Pancreas (tissue), 10 donors: ENCODE results near the gene CCDC50. TPM values are rescaled to one million over a fixed set of nuclear protein-coding genes. Genes with fewer than 3 reads are reported as not detected.

Source experiments
- ATAC-seq, 4 donors: fragments of 200-7000 bp; cut with Tn5 transposase; one replicate each; pipeline versions ENCODE4 v1.8.0 to v1.9.1; 2020; ENCODE audit warnings: mild to moderate bottlenecking in 4 of 4, moderate library complexity in 4 of 4
- DNase-seq, 6 donors: peaks; one replicate each; pipeline ENCODE4 v3.0.0-alpha.2; 2020
- FAIRE-seq: peaks from 2 replicates; lab custom pipeline; 2012; peaks lifted over from hg19 to GRCh38; lab: Jason Lieb, UNC
- H3K27ac ChIP-seq, 4 donors: fragments of 200-600 bp; sonication (generic); 1 replicate in 3 of 4; 2 replicates in 1 of 4; pipeline versions ENCODE4 v1.5.0 to v1.8.0; 2020
- H3K27me3 ChIP-seq, 4 donors: fragments of 200-600 bp; one replicate each; pipeline ENCODE4 v1.8.0; 2021
- H3K36me3 ChIP-seq, 3 donors: fragments of 200-600 bp; sonication (generic) in 1 of 3; one replicate each; pipeline versions ENCODE4 v1.5.0 to v1.8.0; 2020 to 2021
- H3K4me1 ChIP-seq, 3 donors: fragments of 200-600 bp; one replicate each; pipeline ENCODE4 v1.8.0; 2021
- H3K4me3 ChIP-seq, 4 donors: fragments of 200-600 bp; sonication (generic) in 2 of 4; one replicate each; pipeline versions ENCODE4 v1.5.0 to v1.8.0; 2020 to 2021
- H3K9me3 ChIP-seq, 4 donors: fragments of 200-600 bp; one replicate each; pipeline ENCODE4 v1.8.0; 2021
- WGBS, 2 donors: extraction: QIAGEN DNeasy Blood & Tissue Kit; methylation state at CpG; one replicate each; pipeline ENCODE4 v1.1.7; 2013; 5-methylcytosine and 5-hydroxymethylcytosine counted together
- intact Hi-C, 3 donors: fragments of 100-400 bp; cut with DNase I; formaldehyde crosslinking; loops; one replicate each; pipeline versions ENCODE4 v1.11.1 to v1.14.2; 2022
- polyA plus RNA-seq, 2 donors: library from polyadenylated mRNA; stranded (reverse); fragments of 200-250 nt; gene quantifications; one replicate each; pipeline ENCODE4 v1.2.3, GENCODE V29; 2013
- total RNA-seq, 6 donors: library from RNA; stranded (reverse); fragmentation: NEBNext Ultra II Directional in 4 of 6; extraction: Animal tissue kit (Norgen Biotek cat#: 25700) in 4 of 6; gene quantifications; one replicate each; pipeline versions ENCODE4 v1.2.1 to v1.2.4, GENCODE V29; 2021 to 2023
- TF ChIP-seq, protein P1 (sequence below), 4 donors: fragments of 200-600 bp; sonication (generic) in 3 of 4; IDR thresholded peaks; one replicate each; pipeline versions ENCODE4 v1.5.0 to v1.8.0; 2021; ENCODE audit warnings: antibody characterized with exemption in 4 of 4
- donor health status: healthy with polysubstance abuse.
- donor health status: DM: no; HTN: no; CAD: no; lungs with moderate emphysema.
- donor health status: DM: no; HTN: no; CAD: no.
- donor health status: control.
- donor health status: control.
- donor health status: Bipolar disorder and iron deficiency.
- donor health status: DM: yes; HTN: yes; CAD: no.
- donor health status: DM: no; HTN: no; CAD: no.
- donor health status: DM: no; HTN: no; CAD: no.
- donor health status: DM: yes; HTN: yes; CAD: no.

The CCDC50 gene
- total and polyA plus RNA-seq, 8 donors = 24.5 to 44.4 (median 30.4) TPM

DNA sequence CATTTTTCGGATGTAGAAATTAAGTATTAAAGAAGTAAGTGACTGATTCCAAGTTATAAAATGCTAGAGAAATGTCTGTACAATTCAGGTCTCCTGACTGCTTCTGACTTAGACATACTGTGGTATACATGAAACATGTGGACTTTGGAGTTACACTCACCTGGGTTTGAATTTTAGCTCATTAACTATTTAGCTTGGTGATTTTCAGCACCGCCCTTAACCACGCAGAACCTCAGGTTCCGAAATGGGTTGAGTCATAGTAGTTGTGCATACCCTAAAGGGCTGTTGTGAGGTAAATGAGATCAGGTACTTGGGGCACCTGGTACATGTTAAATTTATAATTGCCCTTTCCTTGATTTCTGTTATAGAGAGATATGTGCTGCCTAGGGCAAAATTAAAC is 34.0 kb downstream of the CCDC50 start:
- WGBS, 2 donors = 81 to 94% methylated on average over 4 of the region's 4 CpGs
- H3K27me3 ChIP-seq = no peaks in the 10 kb centered on the region
- no peak for ATAC-seq
- FAIRE-seq = no peak
- no peak overlapping the region for H3K4me3 ChIP-seq
- intact Hi-C loops = no loop called here
- H3K36me3 ChIP-seq = peaks cover 0 to 66% (median under 1%) of the 10 kb centered on the region in 3 donors
- no peaks in the 10 kb centered on the region for H3K9me3 ChIP-seq
- TF ChIP-seq, protein P1, sequence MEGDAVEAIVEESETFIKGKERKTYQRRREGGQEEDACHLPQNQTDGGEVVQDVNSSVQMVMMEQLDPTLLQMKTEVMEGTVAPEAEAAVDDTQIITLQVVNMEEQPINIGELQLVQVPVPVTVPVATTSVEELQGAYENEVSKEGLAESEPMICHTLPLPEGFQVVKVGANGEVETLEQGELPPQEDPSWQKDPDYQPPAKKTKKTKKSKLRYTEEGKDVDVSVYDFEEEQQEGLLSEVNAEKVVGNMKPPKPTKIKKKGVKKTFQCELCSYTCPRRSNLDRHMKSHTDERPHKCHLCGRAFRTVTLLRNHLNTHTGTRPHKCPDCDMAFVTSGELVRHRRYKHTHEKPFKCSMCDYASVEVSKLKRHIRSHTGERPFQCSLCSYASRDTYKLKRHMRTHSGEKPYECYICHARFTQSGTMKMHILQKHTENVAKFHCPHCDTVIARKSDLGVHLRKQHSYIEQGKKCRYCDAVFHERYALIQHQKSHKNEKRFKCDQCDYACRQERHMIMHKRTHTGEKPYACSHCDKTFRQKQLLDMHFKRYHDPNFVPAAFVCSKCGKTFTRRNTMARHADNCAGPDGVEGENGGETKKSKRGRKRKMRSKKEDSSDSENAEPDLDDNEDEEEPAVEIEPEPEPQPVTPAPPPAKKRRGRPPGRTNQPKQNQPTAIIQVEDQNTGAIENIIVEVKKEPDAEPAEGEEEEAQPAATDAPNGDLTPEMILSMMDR (IDR thresholded peaks at IDR 0.05) = no peak
- no peaks in the 10 kb centered on the region for H3K4me1 ChIP-seq
- no peak for DNase-seq
- no peak overlapping the region for H3K27ac ChIP-seq

DNA sequence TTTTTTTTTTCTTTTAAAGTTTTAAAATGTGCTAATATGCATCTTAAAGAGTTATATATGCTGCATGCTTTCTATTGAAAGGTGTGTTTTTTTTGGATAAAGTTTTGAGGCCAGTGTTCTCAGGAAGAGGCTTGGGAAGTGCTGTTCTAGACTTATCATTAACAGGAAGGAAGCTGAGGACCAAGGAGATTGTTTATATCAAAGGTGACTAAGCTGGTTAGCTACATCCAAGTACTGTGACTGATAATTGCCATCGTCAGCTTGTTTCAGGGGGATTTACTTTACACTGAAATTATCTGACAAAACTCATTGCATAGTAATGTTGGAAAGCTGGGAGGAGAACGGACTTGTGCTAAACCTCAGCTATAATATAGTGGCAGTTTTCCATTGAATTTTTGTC is 37.5 kb downstream of the CCDC50 start:
- Histone ChIP-seq H3K9me3 (no peaks in the 10 kb centered on the region), H3K4me3 (no peak overlapping the region), H3K27me3 (no peaks in the 10 kb centered on the region), H3K4me1 (no peaks in the 10 kb centered on the region), H3K36me3 (peaks cover 0 to 48% (median 5%) of the 10 kb centered on the region in 3 donors), H3K27ac (no peak overlapping the region)
- WGBS, 2 donors = 90 to 95% methylated on average over 2 of the region's 2 CpGs
- DNase-seq (no peak), ATAC-seq (no peak), FAIRE-seq (no peak)
- TF ChIP-seq, protein P1 (IDR thresholded peaks at IDR 0.05) = no peak
- intact Hi-C loops = no loop called here

DNA sequence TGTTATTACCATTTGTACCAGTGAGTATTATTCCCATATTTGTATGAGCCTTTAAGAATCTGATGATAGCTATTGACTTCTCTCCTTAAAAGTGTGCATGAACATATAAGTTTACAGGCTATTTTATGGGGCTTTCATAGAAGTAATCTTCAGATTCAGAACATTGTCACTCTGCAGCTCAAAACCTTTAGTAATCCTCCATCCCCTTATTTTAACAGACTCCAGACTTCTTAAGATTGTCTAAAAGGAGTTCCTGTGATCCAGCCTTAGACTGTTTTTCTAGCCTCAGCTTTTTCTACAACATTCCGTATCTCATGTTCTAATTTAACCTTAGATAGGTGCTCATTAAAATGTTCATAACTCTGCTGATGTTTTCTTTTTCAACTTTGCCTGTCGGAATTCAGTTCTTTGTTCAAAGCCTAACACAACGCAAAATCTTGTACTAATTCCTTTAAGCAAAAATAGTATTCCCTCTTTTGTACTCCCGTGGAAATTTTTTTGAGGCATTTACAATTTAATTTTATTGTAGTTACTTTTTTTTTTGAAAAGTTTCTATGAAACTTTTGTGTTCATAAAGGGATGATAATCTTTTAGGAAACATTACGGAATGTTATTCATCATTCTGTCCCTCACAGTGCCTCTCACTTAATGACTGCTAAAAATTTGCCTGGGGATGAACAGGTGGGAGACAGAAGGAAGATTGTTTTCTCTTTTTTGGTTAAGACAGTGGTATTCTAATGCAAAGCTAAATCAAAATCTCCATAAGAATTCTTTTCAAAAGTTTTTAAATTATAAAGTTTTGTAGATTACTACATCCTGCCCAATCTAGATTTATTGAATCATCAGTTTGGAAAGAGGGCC is 39.8 kb downstream of the CCDC50 start:
- FAIRE-seq = no peak

DNA sequence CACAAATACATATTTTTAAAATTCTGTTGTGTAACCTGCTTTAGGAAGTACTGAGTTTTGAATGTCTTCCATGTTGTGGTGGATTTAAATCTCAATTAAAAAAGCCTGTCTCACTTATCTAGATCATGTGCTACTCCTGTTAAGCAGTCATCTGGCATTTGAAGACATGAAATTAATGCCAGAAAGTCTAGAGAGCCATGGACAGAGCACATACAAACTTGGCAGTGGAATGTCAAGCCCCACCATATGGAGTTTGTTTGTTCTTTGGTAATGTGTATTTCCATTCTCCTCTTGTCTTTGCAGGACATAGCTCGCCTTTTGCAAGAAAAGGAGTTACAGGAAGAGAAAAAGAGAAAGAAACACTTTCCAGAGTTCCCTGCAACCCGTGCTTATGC is 40.4 kb downstream of the CCDC50 start:
- DNase-seq = no peak
- Histone ChIP-seq H3K9me3 (no peaks in the 10 kb centered on the region), H3K4me3 (no peak overlapping the region), H3K36me3 (peaks cover 0 to 22% (median 5%) of the 10 kb centered on the region in 3 donors), H3K27me3 (no peaks in the 10 kb centered on the region), H3K4me1 (no peaks in the 10 kb centered on the region), H3K27ac (no peak overlapping the region)
- ATAC-seq = peak in 1 of 4 donors; percentile 28
- 91 to 97% methylated on average over 2 of the region's 2 CpGs for WGBS, 2 donors
- TF ChIP-seq, protein P1 (IDR thresholded peaks at IDR 0.05) = no peak
- intact Hi-C loops = no loop called here
- FAIRE-seq = no peak

More for the DNA sequence above, 39.8 kb downstream of the CCDC50 start:
- TF ChIP-seq, protein P1 (IDR thresholded peaks at IDR 0.05) = no peak
- Histone ChIP-seq H3K9me3 (no peaks in the 10 kb centered on the region), H3K4me3 (no peak overlapping the region), H3K27ac (no peak overlapping the region), H3K27me3 (no peaks in the 10 kb centered on the region), H3K36me3 (peaks cover 0 to 28% (median 5%) of the 10 kb centered on the region in 3 donors), H3K4me1 (no peaks in the 10 kb centered on the region)
- DNase-seq = no peak
- WGBS, 2 donors = 84 to 92% methylated on average over 5 of the region's 5 CpGs
- intact Hi-C loops = no loop called here
- no peak for ATAC-seq

DNA sequence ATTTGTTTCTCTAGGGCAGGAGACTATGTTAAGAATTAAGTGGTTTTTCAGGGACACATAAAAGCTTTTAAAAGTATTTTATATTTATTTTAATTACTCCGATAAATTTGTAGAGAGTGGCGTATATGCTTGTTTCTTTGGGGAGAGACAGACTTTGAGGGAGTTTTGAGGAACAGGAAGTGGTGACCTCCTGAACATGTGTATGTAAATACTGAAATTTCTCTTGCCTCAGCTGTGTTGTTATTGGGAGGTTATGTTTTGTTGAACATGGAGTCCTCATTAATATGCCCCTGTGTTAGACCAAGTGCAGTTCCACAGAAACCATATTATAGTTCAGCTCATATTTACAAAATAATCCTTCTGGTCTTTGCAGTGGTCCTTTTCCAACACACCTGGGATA is 42.9 kb downstream of the CCDC50 start:
- Histone ChIP-seq H3K36me3 (peaks cover 0 to 10% (median 7%) of the 10 kb centered on the region in 3 donors), H3K9me3 (no peaks in the 10 kb centered on the region), H3K27ac (no peak overlapping the region), H3K27me3 (no peaks in the 10 kb centered on the region), H3K4me1 (no peaks in the 10 kb centered on the region), H3K4me3 (no peak overlapping the region)
- DNase-seq (no peak), FAIRE-seq (no peak), ATAC-seq (no peak)
- intact Hi-C loops = no loop called here
- TF ChIP-seq, protein P1 (IDR thresholded peaks at IDR 0.05) = no peak
- WGBS, 2 donors = 91 to 92% methylated on average over 2 of the region's 2 CpGs
